ENCODE results near the gene C1QTNF5. TPM values are rescaled to one million over a fixed set of nuclear protein-coding genes. Genes with fewer than 3 reads are reported as not detected.

C1QTNF5 gene
- polyA plus RNA-seq, 6 donors from 2014 or later: not detected

- Mint-ChIP-seq H3K36me3 (peaks cover 5 to 11% of the 10 kb centered on the region in 2 donors), H3K4me3 (no peak overlapping the region), H3K9me3 (peaks cover 0 to 7% (median 0%) of the 10 kb centered on the region in 7 donors), H3K27me3 (no peaks in the 10 kb centered on the region), H3K27ac (no peak overlapping the region), H3K4me1 (peaks cover 0 to 3% (median 0%) of the 10 kb centered on the region in 3 donors)
- ATAC-seq (ENCODE audit: low read depth in 2 of 2): no peak
- DNase-seq: no peak
Observed at GRCh38 chr11:119290894-119291497, 49.7 kb downstream of the C1QTNF5 start.

Other genes with a start within 250 kb of the C1QTNF5 start
- 10 to 100 TPM; 29.7 to 61.6 (median 34.5) TPM for gene DPAGT1, start 239.0 kb downstream of the C1QTNF5 start, polyA plus RNA-seq (ENCODE audit: low read depth in 6 of 6)
- gene C2CD2L, start 233.5 kb downstream of the C1QTNF5 start, polyA plus RNA-seq (ENCODE audit: low read depth in 6 of 6): 1 to 10 TPM in 5 of 6 donors, under 1 TPM in 1; 0.55 to 3.8 (median 2.0) TPM
- gene HINFP, start 219.3 kb downstream of the C1QTNF5 start, polyA plus RNA-seq (ENCODE audit: low read depth in 6 of 6): 10 to 100 TPM in 3 of 6 donors, 1 to 10 TPM in 3; 7.0 to 19.3 (median 9.9) TPM
- not detected for gene ABCG4, start 191.8 kb downstream of the C1QTNF5 start, polyA plus RNA-seq (ENCODE audit: low read depth in 6 of 6)
- 1 to 10 TPM; 2.1 to 4.1 (median 2.8) TPM for gene NLRX1, start 172.2 kb downstream of the C1QTNF5 start, polyA plus RNA-seq (ENCODE audit: low read depth in 6 of 6)
- gene NHERF4, start 155.4 kb downstream of the C1QTNF5 start, polyA plus RNA-seq (ENCODE audit: low read depth in 6 of 6): not detected
- gene CBL, start 134.5 kb downstream of the C1QTNF5 start, polyA plus RNA-seq (ENCODE audit: low read depth in 6 of 6): 10 to 100 TPM in 5 of 6 donors, 1 to 10 TPM in 1; 8.3 to 22.0 (median 14.4) TPM
- gene MCAM, start 23.8 kb downstream of the C1QTNF5 start, polyA plus RNA-seq (ENCODE audit: low read depth in 6 of 6): not detected
- gene RNF26, start 6.4 kb downstream of the C1QTNF5 start, polyA plus RNA-seq (ENCODE audit: low read depth in 6 of 6): 10 to 100 TPM; 48.8 to 98.6 (median 58.0) TPM
- not detected for gene MFRP, start 5.8 kb upstream of the C1QTNF5 start, polyA plus RNA-seq (ENCODE audit: low read depth in 6 of 6)
- not detected for gene USP2, start 40.8 kb upstream of the C1QTNF5 start, polyA plus RNA-seq (ENCODE audit: low read depth in 6 of 6)
- not detected for gene THY1, start 82.3 kb upstream of the C1QTNF5 start, polyA plus RNA-seq (ENCODE audit: low read depth in 6 of 6)